GM18508 (cell line): Measurements from ENCODE around the gene CD79A.
"Not testable (repeated sequence)": the region's sequence is repeated elsewhere in the genome, so short reads cannot be mapped to it uniquely, and the experiment has no call there.

ENCODE experiments used
- ATAC-seq: cut with Tn5 transposase; IDR thresholded peaks from one replicate; pipeline ENCODE4 v1.9.1; 2021; ENCODE audit warnings: moderate number of reproducible peaks; ENCODE audit not compliant: insufficient read depth, unreplicated experiment

Gene CD79A

DNA sequence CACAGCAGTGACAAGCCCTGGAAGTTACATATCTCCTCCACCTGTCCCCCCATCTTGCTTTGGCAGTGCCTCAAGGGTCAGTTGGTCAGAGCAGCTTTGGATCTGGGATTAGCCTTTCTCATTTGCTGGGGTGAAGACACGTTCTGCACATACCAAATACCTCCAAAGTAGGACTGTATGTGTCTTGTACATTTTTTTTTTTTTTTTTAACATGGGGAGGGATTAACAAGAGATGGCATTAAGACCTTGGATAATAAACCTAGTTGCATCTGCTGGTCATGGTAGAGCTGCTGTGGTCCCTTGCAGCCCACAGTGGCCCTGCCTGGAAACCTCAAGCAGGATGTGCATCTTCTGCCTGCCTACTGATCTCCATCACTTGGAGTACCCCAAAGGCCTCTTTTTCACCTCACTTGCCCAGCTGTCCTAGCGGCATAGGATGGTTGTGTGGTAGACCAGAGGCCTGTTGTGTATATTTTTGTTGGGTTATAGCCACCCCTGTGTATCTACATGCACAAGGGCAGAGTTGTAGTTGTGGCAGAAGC is 14.6 kb upstream of the CD79A start:
- ATAC-seq: no peak

GRCh38 chr19:41863209-41863931 is 13.7 kb upstream of the CD79A start:
- ATAC-seq: no peak

DNA sequence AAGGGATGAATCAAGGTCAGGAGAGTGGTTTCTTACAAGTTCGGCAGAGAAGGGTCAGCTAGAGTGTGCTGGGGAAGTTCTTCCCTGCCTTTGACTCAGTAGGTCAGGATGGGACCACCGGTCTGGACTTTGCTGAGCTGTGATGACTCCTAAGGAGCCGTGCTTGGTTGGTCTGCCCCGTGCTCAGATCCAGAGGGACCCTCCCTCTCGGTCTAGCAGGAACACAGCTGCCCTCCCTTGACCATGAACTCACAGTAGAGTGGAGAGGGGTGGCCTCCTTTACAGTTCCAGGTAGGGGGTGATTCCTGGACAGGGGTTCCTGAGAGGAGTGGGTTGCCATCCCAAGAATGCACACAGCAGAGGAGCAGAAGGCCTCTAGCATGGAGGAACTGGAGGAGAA is 12.7 kb upstream of the CD79A start:
- no peak for ATAC-seq

- ATAC-seq: no peak
Measured at GRCh38 chr19:41866284-41866683, 10.8 kb upstream of the CD79A start.

- no peak for ATAC-seq
Measured at GRCh38 chr19:41868120-41868988, 8.7 kb upstream of the CD79A start.

DNA sequence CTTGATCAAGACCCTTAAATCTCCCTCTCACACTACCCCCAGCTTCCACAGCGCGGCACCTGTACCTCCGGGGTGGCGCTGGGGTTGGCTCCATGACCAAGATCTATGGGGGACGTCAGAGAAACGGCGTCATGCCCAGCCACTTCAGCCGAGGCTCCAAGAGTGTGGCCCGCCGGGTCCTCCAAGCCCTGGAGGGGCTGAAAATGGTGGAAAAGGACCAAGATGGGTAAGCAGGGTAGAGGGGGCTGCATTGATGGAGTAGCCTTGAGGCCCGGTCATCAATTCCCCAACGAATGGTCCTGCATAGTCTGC is 8.1 kb upstream of the CD79A start:
- no peak for ATAC-seq

DNA sequence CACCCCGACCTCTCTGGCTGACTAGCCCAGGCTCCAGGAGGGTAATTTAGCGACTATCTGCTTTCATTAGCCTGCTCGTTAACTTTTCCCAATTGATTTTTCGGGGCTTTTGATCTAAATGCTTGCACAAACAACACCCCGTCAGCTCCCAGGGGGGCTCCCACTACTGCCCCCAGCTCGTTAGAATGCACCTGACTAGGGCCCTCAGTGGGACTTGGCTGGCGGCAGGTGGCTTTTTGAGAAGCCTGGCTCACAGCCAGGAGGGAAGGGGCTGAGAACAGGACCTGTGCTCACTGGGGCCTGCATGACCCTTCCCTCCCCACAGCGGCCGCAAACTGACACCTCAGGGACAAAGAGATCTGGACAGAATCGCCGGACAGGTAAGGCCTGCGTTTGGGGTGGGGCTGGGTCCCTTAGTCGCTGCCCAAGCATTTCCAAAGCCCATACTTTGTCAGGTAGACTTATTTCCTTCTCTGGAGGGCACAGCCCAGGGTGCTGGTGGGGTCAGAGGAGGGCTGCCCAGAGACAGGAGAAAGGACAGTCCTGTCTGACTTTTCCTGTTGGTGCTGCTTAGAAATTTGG is 7.6 kb upstream of the CD79A start:
- no peak for ATAC-seq

DNA sequence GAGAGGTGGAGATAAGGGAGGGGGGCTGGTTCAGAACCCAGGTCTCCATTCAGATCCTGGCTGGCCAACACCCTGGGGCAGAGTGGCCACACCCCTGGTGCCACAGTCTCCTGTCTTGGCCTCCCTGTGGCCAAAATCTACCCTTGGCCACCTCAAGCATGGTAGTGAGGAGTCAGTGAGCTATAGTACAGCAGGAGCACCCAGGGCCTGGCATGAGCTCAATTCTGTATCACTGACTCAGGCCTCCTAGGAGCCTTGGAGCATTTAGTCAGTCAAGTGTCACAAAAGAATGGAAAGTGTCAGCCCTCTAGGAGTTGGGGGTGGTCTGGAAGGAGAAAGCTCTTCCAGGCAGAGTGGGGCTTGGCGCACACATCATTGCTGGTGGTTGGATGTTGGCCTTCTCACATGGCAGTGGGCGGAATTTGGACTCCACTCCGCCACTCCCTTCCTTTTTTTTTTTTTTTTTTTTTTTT is 6.6 kb upstream of the CD79A start:
- no peak for ATAC-seq

GRCh38 chr19:41871573-41872383 is 5.3 kb upstream of the CD79A start:
- no peak for ATAC-seq

DNA sequence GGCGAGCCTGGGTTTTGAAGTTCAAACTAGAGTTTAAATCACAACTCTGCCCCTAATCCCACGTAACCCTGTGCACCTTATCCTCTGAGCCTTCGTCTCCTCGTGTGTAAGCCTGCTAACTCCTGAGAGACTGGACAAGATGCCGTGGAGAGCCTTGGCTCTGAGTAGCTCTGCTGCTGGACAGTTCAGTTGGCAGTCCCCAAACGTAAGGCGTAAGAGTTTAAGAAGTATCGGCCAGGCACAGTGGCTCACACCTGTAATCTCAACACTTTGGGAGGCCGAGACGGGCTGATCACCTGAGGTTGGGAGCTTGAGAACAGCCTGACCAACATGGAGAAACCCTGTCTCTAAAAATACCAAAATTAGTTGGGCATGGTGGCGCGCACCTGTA is 4.7 kb upstream of the CD79A start:
- ATAC-seq: no peak

DNA sequence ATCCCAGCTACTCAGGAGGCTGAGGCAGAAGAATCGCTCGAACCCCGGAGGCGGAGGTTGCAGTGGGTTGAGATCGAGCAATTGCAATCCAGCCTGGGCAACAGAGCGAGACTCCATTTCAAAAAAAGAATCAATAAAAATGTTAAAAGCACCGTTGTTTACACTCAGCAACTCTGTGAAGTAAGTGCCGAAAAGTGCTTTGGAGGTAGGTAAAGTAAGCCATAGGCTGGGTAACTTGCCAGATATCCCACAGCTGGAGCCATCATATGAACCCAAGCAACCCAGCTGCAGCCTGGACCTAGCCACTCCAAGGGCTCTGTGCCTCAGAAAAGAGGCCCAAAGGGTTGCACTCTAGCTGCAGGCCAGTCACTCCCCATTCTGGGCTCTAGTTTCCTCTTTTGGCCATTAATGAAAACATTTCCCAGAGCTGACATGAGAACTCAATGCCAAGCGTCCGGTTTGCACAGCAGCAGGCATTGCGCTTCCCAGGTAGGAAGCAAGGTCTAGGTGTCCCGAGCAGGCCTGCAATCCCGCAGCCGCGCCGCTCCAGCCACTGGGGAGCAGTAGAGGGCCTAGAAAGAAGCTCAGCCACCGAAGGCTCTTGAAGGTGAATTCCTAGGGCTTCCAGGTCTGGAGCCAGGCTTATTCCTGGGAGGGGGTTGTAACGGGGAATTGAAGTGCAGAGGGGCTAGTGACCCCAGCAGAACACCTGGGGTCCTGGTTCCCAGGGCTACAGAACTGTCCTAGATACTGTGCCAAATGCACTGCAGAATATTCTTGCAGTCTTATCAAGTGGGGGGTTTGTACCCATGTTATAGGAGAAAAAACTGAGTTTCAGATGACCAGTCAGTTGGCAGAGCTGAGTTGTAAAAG is 4.1 kb upstream of the CD79A start:
- ATAC-seq: no peak

GRCh38 chr19:41875973-41876372 is 1.1 kb upstream of the CD79A start:
- not testable (repeated sequence) for ATAC-seq

GRCh38 chr19:41877916-41878905 is 1.1 kb downstream of the CD79A start:
- ATAC-seq: no peak

- ATAC-seq: no peak
Measured at GRCh38 chr19:41879080-41879479, 2.0 kb downstream of the CD79A start.

DNA sequence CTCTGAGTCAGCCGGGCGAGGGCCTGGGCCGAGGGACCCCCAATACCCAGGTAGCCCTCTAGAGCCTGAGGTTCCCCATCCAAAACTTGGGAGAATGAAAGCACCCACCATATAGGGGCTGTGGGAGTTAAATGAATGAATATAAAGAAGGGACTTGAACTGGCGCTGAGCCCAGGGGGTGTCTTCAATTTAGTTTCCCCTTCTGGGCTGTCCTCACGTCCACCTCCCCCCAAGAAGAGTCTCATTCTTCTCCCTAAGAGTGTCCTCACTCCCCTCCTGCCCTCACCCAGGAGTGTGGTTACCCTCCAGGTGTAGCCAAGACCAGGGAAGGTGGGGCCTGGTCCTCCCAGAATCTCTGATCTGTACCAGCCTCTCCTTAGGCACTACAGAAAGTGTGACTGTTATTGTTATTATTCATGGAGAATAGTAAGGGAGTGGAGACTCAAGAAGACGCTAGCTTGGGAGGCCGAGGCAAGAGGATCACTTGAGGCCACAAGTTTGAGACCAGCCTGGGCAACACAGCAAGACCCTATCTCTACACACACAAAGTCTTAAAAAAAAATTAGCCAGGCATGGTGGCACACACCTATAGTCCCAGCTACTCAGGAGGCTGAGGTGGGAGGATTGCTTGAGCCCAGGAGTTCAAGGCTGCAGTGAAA is 2.7 kb downstream of the CD79A start:
- ATAC-seq: no peak

DNA sequence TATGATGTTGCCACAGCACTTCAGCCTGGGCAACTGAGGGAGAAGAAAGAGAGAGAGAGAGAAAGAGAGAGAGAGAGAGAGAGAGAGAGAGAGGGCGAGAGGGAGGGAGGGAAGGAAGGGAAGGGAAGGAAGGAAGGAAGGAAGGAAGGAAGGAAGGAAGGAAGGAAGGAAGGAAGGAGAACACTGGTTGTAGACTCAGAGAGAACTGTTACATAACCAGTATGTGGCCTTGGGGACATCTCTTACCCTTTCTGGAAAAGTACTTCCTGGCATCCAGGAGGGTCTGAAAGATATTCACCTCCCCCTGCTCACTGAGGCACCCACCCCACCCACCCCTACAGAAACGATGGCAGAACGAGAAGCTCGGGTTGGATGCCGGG is 3.2 kb downstream of the CD79A start:
- no peak for ATAC-seq

- ATAC-seq: no peak
Measured at GRCh38 chr19:41882568-41883462, 5.7 kb downstream of the CD79A start, which contains the start of gene ARHGEF1. Gene ARHGEF1 (plus strand): TSS chr19:41883184. CDS start chr19:41888083, 4,899 bp downstream.
